Activated CD8-positive, alpha-beta memory T cell treated with anti-CD3 and anti-CD28 coated beads for 48 hours (primary cell): Measurements from ENCODE around the gene RNF113A.
"Not testable (repeated sequence)": the region's sequence is repeated elsewhere in the genome, so short reads cannot be mapped to it uniquely, and the experiment has no call there.

Experiments used
- DNase-seq, 3 experiments: peaks; one replicate each; pipeline ENCODE4 v3.0.0-alpha.2; 2020; ENCODE audit warnings: low read depth in 2 of 3, low spot score in 2 of 3

The RNF113A gene

DNA sequence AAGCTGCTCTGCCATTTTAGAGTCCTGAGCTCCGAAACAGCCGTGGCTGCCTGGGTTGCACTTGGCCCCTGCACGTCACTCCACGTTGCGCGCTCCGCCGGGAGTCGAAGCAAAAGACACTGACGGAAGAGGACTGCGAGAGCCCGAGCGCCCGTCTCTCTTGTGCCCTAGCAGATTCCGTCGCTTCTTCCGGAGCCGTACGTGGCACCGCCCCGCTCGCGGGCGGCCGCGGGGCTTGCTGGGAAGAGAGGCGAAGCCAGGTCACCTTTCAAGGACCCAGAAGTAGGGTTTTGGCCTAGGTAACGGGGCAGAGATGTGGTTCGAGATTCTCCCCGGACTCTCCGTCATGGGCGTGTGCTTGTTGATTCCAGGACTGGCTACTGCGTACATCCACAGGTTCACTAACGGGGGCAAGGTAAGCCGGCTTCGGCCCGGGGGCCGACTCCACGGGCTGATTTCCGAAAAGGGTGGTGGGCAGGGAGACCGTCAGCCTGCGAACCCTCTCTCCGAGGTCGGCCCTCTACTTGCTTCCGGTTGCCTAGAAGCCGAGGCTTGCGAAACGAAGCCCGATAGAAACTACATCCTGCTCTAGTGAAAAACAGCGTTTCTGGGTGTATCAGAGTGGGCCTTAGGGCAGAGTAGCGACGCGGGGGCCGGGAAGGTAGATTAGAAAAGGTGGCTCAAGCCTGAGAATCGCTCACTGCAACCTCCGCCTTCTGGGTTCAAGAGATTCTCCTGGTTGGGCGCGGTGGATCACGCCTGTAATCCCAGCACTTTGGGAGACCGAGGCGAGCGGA, at the start of gene RNF113A, which contains the start of gene NDUFA1:
RNF113A (minus strand) TSS at position 135 of the 797 bp plus-strand sequence; CDS start at position 15, 120 bp downstream.
NDUFA1 (plus strand) TSS at position 234 of the 797 bp plus-strand sequence; CDS start at position 314, 80 bp downstream.
- peak; percentile 42 to 63 (median 51) for DNase-seq

DNA sequence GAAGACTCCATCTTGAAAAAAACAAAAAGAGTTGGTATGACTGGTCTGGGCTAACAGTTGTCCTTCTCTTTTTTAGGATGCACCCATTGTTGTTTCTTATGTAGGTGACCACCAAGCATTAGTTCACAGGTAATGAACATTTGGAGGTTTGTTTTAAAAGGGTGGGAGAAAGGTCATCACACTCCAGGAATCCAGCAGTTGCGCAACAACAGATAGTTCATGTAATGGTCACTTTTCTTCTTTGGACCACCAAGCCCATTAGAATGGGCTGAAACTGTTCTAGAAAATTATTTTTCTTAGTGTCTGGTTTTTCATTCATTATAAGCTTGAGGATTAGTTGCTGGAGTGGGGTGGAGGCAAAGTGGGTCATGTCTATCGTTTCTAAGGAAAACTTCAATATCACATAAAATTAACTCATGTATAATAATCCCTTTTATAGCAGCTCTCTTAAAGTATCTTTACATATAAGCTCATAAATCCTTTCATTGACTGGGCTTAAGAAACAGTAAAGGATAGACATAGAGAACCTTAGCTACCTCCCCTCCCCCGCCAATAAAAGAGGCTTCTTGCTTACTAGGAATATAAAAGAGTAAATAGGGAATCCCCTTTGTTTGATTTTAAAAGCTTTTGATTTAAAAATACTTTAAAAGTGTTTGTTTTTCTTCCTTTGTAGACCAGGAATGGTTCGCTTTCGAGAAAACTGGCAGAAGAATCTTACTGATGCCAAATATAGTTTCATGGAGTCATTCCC, 48.5 kb upstream of the RNF113A start:
- no peak for DNase-seq

DNA sequence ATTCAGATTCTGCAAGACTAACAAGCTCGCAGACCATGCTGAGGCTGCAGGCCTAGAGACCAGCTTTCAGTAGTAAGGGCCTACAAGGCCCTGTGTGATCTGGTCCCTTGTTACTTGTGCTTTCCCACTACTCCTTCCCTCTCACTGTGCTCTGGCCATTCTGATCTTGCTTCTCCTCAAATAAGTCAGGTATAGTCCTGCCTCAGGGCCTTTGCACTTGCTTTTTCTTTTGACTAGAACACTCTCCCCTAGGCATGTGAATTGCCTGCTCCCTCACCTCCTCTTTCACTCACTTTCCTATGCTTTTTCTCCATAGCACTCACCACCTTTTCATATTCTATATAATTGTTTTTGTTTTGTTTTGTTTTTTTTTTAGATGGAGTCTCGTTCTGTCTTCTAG, 46.3 kb upstream of the RNF113A start:
- no peak for DNase-seq

DNA sequence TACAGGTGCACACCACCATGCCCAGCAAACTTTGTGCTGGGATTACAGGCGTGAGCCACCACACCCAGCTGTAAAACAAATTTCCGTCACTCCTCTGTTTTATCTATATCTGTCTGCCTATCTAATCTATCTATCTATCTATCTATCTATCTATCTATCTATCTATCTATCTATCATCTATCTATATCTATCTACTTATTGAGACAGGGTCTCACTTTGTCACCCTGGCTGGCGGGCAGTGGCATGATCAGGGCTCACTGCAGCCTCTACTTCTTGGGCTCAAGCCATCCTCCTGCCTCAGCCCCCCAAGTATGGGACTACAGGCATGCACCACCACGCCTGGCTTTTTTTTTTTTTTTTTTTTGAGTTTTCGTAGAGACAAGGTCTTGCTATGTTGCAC, 44.8 kb upstream of the RNF113A start:
- DNase-seq, result no peak

DNA sequence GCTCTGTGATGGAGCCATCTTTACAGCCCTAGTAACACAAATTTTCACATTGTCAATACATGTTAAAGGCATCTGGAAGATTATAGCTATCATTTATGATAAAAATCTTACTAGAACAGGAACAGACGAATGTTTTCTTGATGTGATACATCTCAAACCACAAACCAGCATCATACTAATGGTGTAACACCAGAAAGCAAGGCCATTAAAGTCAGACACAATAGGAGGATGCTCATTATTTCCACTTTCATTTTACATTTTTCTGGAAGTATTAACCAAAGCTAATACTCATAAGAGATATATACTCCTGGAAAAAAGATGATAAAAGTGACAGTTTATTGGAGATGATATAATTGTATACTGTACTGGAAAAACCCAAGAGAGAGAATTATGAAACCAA, 29.4 kb upstream of the RNF113A start:
- DNase-seq, result no peak

DNA sequence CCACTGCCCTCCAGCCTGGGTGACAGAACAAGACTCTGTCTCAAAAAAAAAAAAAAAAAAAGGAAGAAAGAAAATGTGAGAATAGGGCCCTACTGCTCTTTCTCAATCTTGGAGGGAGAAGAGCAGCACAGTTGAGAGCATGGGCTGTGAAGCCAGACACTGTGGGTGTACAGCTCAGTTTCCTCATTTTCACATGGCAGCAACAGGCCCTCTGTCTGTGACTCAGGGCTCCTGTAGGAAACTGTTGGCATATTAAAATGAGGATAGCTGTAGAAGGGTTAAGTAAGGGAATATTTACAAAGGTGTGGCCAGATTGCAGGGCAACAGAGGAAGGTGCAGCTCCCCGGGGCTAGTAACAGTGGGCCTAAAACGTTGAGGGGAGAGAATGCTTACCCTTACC, 27.6 kb upstream of the RNF113A start:
- no peak for DNase-seq

DNA sequence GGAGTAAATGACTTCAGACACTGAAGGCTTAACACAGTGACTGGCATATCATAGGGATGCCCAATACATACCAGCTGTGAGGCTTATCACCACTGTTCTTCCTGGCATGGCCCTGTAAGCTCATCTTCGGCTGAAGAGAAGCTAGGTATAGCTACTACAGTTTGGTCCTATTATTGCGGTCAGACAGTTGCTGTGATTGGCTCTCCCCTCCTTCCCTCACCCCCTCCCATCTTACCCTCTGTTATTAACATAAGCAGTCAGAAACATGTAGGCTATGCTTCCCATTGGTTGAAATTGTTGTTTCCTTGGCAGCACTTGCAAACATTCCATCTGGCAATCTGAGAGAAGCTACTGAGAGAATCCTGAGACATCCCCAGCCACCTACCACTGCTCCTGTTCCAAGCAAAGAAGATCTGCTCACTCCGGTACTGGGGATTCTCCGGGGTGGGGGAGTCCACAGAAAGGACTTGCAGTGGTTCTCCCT, 24.4 kb upstream of the RNF113A start, which contains the start of gene AKAP14:
AKAP14 (plus strand) TSS at position 51 of the 484 bp plus-strand sequence. CDS start 7,331 bp downstream, outside the sequence.
- no peak for DNase-seq

DNA sequence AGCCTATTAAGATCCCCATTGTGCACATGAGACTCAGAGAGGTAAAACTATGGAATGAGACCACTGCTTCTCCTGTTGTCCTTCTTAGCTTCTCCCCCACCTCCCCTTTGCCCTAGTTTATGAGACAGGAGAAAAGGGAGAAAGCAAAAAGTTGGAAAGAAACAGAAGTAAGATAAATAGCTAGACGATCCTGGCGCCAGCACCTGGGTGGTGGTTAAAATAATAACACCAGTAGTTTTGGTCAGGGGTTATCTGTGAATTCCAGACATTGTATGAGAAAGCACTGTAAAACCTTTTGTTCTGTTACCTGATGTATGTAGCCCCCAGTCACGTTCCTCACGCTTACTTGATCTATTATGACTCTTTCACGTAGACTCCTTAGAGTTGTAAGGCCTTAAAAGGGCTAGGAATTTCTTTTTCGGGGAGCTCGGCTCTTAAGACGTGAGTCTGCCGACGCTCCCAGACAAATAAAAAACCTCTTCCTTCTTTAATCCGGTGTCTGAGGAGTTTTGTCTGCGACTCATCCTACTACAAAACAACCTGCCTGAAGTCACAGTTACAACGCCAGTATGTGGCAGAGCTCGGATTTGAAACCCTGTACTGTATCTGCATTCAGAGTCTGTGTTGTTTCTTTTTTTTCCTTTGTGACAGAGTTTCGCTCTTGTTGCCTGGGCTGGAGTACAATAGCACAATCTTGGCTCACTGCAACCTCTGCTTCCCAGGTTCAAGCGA, 20.6 kb upstream of the RNF113A start:
- DNase-seq, result not testable (repeated sequence)

DNA sequence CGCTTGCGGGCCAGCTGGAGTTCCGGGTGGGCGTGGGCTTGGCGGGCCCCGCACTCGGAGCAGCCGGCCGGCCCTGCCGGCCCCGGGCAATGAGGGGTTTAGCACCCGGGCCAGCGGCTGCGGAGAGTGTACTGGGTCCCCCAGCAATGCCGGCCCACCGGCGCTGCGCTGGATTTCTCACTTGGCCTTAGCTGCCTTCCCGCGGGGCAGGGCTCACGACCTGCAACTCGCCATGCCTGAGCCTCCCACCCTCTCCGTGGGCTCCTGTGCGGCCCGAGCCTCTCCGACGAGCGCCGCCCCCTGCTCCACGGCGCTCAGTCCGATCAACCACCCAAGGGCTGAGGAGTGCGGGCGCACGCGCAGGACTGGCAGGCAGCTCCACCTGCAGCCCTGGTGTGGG, 19.1 kb upstream of the RNF113A start:
- not testable (repeated sequence) for DNase-seq

DNA sequence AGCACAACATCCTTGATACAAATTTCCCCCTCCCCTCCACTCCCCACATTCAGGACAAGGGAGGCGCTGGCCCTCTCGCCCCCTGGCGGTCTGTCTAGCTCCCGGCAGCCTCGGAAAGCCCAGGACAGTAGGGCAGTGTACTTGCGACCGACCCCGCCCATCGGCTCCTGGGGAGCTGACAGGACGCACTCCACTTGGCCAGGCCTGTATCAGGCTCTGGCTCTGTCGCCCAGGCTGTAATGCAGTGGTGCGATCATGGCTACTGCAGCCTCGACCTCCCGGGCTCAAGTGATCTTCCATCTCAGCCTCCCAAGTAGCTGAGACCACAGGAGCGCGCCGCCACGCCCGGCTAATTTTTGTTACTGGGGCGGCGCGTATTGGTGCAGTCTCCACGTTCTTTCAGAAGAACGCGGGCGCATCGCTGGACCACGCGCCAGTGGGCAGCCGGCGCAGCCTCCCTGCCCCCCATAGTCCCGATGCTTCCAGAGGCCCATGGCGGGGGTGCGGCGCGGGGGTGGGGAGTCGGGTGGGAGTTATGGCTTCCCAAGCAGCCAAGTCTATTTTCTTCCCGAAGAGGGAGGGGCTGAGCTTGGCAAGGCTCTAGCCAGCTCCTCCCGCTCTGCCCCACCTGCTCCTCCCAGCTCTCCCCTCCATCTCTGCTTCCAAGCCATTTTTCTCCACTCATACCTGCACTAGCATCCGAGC, 16.3 kb upstream of the RNF113A start:
- DNase-seq, result peak; percentile 12 to 27 (median 14)

DNA sequence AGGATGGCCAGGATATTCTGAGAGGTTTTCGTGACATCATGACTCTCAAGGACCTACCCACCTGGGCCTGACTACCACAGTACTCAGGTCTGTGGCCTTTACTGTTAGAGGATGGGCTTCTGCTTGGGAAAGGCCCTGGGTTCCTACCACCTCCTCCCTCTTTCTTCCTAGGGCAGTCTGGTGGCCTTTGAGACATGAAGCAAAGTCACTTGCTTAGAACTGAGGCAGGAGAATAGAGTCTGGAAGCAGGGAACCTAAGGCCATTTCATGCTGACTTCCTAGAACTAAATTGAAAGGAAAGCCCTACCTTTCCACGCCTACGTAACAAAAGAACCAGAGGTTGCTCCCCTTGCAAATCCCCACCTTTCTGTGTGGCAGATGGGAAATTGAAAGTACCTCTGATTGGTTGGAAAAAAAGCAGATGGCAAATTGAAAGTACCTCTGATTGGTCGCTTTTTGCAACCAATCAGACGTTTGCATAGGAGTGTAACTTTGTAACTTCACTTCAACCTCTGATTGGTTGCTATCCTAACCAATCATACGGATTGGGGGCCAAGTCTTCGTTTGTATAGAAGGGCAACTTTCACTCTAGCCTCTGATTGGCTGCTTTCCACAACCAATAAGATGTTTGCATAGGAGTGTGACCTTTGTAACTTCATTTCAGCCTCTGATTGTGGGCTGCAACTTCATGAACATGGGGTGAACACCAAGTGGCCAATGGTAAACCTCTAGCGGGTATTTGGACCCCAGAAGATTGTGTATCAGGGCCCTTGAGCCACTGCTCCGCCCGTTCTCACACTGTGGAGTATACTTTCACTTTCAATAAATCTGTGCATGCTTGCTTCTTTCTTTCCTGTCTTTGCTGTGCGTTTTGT, 14.3 kb upstream of the RNF113A start:
- no peak for DNase-seq

DNA sequence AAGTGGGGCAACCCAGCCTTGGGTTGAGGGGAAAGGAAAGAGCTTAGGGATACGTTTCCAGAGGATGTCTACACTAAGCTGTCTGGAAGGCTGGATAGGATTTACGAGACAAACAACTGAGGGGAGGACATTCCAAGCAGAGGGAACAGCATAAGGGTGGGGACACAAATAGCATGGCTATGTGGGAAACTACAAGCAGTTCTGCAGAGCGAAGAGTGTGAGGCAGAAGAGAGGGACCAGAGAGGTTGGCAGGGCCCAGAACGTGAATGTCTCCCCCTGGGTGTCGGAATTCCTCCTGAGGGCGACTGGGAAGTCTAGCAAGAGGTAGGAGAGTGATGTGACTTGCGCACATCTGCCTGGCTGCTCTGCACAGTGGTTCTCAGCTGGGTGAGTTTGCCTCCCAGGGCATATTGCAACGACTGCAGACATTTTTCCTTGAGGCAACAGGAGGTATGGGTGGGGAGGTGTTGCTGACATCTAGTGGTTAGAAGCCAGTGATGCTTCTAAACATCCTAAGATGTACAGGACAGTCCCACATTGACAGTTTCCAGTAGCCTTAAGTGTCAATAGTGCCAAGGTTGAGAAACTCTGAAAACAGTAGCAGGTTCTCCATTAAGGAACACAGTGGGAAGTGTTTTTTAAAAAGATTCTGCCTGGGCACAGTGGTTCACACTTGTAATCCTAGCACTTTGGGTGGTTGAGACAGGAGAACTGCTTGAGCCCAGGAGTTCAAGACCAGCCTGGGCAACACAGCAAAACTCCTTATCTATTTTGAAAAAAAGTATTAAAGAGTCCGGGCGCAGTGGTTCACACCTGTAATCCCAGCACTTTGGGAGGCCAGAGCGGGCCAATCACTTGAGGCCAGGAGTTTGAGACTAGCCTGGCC, 9.3 kb upstream of the RNF113A start:
- no peak for DNase-seq

DNA sequence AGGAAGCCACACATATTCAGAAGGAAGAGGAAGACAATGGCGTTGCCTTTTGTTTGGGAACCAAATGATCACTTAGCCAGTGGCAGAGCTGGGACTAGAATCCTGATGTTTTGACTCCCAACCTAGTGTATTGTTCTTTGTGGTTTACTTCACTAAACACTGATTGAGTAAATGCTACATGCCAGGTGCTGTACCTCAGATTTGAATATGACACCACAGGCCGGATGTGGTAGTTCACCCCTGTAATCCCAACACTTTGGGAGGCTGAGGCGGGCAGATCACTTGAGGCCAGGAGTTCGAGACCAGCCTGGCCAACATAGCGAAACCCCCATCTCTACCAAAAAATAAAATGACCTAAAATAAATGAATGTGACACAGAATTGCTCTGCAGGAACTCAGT, 8.5 kb upstream of the RNF113A start:
- no peak for DNase-seq

DNA sequence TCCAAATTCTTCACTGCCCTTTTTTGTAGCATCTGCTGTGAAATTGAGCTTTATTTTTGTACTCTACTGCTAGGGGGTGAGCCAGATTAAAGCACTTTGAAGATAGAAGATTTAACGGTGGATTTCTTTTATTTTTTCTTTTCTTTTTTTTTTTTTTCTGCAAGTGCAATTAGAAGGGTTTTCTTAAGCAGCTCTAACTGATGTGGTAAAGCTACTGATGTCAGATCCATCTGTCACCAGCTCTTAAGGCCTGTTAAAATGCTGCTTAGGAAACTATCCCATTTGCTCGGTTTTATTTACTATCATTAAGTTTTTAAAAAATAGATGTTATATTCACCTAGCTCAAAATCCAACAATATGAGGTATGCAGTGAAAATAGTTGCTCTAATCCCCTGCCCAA, 7.2 kb upstream of the RNF113A start:
- DNase-seq, result no peak

DNA sequence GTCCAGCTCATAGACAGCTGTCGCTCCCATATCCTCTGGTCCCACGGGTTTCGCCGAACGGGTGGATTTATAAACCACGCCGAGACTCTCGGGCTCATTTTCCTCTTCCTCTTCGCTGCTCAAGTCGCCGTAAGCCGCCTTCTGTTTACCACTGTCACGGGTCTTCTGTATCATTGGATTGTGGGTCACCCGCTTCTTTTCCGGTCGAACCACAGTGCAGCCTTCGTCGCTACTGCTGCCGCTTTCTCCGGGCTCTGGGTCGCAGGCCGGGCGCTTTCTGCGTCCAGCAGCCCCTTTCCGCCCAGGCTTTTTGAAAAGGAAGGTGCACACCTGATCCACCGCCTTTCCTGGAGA, 311 bp downstream of the RNF113A start:
- DNase-seq, result peak in 1 of 3 experiments; percentile 3

DNA sequence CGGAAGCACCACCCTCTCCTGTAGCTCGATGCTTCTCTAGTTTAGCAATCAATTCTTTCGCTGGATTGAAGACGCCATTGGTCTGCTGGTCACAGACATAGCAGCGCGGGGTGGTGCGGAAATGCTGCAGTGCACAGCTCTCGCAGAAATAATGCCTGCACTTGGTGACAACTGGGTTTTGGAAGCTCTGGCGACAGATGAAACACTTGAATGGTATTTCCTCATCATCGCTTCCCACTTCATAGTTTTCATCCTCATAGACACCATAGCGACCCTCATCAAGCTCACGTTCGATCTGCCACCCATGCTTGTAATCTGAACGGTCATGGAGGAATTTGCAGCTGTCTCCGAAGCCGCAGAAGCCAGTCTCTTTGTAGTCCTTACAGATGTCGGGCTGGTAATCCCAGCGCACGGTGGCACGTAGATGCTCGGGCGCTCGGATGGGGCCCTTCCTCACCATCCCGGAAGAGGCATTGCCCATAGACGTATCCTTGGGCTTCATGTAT, 854 bp downstream of the RNF113A start:
- no peak for DNase-seq

DNA sequence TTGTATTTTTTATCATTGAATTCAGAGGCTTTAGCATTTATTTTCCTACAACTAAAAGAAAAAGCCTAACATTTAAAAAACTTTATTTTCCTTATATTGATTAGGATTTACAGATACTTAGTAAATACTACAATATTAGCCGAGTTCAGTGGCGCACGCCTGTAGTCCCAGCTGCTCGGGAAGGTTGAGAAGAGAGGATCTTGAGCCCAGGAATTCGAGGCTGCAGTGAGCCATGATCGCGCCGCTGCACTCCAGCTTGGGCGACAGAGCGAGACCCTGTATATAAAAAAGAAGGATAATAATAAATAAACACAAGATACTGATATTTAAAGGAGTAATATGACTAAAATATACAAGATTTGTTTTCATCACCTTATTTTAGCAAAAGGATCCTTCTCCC, 18.1 kb downstream of the RNF113A start:
- DNase-seq, result no peak
